ENCODE measurements around the gene SMC3. TPM values are rescaled to one million over a fixed set of nuclear protein-coding genes. Genes with fewer than 3 reads are reported as not detected.

SMC3 gene
- total RNA-seq, 1 experiment from 2014 or later, result 64.3 TPM

GRCh38 chr10:110577056-110577455 is 9.6 kb downstream of the SMC3 start:
- TF ChIP-seq EGR1 (IDR thresholded peaks at IDR 0.05; ENCODE audit: low read depth) (no peak), SIN3A (IDR thresholded peaks at IDR 0.05; ENCODE audit: low read depth) (no peak), ELF1 (IDR thresholded peaks at IDR 0.05; ENCODE audit: borderline replicate concordance, low read depth) (no peak), ZNF274 (IDR thresholded peaks at IDR 0.05; ENCODE audit: low read depth, low read length) (no peak), ZFX (IDR thresholded peaks at IDR 0.05) (no peak), MAX (IDR thresholded peaks at IDR 0.05) (no peak), SRF (IDR thresholded peaks at IDR 0.05; ENCODE audit: low read depth) (no peak), TCF7L2 (IDR thresholded peaks at IDR 0.05; ENCODE audit: borderline replicate concordance, extremely low read depth, insufficient read depth, insufficient read length) (no peak), YY1 (IDR thresholded peaks at IDR 0.05; ENCODE audit: extremely low read depth, insufficient replicate concordance, low read depth, low read length) (no peak), CBX3 (IDR thresholded peaks at IDR 0.05; ENCODE audit: low read depth) (no peak), REST (IDR thresholded peaks at IDR 0.05; ENCODE audit: low read depth) (no peak), EZH2phosphoT487 (IDR thresholded peaks at IDR 0.05; ENCODE audit: borderline replicate concordance) (no peak)
- Histone ChIP-seq H3K79me2 (ENCODE audit: insufficient read depth, low read length) (peaks cover 67% of the 10 kb centered on the region), H2AFZ (ENCODE audit: low read depth, low read length, poor library complexity, severe bottlenecking) (no peak overlapping the region), H3K36me3 (ENCODE audit: control insufficient read depth in 1 of 2, insufficient read depth in 2 of 2, low read length in 2 of 2) (peaks cover 56 to 57% of the 10 kb centered on the region in 2 experiments), H3K27me3 (ENCODE audit: insufficient read depth, low read length) (no peaks in the 10 kb centered on the region), H3K4me3 (replicated peaks in 1 of 2; ENCODE audit: low read depth in 1 of 2, low read length in 2 of 2) (no peak overlapping the region), H3K27ac (ENCODE audit: low read depth, low read length) (no peak overlapping the region), H3K4me1 (ENCODE audit: control insufficient read depth in 1 of 2, insufficient read depth in 2 of 2, low read length in 2 of 2) (no peaks in the 10 kb centered on the region), H4K20me1 (ENCODE audit: insufficient read depth) (peaks cover 22% of the 10 kb centered on the region; the same call in 1 of the 2 replicates), H3K9me3 (ENCODE audit: control insufficient read depth in 1 of 2, insufficient read depth in 1 of 2, low read depth in 1 of 2, low read length in 2 of 2) (no peaks in the 10 kb centered on the region), H3K4me2 (ENCODE audit: low read length) (no peak overlapping the region), H3K9me2 (ENCODE audit: insufficient read depth) (no peaks in the 10 kb centered on the region), H3K9ac (ENCODE audit: low read length) (no peak overlapping the region)
- ChIA-PET POLR2A (no interaction called here), RAD21 (ENCODE audit: low non-redundant PET in 1 of 2, low total read pairs in 2 of 2, uncharacterized antibody in 2 of 2, unreplicated experiment in 2 of 2) (no interaction called here), CTCF (no interaction called here)
- ATAC-seq (no peak), DNase-seq (ENCODE audit: low read depth, low spot score) (no peak)
- intact Hi-C loops (cut with micrococcal nuclease), result no loop called here
- BruUV-seq (replicated peaks), result no TSS peak

Data from HCT116 (cell line).